ENCODE measurements around the gene C9orf152. TPM values are rescaled to one million over a fixed set of nuclear protein-coding genes. Genes with fewer than 3 reads are reported as not detected.

C9orf152 gene
- total and polyA plus RNA-seq, 2 of the 13 experiments (the other 11 are each of a cell fraction or from before 2014, with no cell fraction given): 0.24 to 0.48 TPM

- TF ChIP-seq ZNF609 (CRISPR knock-in tag; IDR thresholded peaks at IDR 0.05; ENCODE audit: borderline replicate concordance) (no peak), HOXA3 (CRISPR knock-in tag; IDR thresholded peaks at IDR 0.05) (peak; percentile 36; the same call in 1 of the 2 replicates), ZNF605 (CRISPR knock-in tag; IDR thresholded peaks at IDR 0.05) (no peak), ZNF747 (CRISPR knock-in tag; IDR thresholded peaks at IDR 0.05; ENCODE audit: borderline replicate concordance) (no peak), TMF1 (CRISPR knock-in tag; IDR thresholded peaks at IDR 0.05; ENCODE audit: low read depth) (no peak), ZNF589 (CRISPR knock-in tag; conservative IDR thresholded peaks at IDR 0.05) (no peak), ZNF724P (CRISPR knock-in tag; IDR thresholded peaks at IDR 0.05; ENCODE audit: borderline replicate concordance) (no peak), TEF (CRISPR knock-in tag; IDR thresholded peaks at IDR 0.05) (no peak), ZNF710 (CRISPR knock-in tag; IDR thresholded peaks at IDR 0.05; ENCODE audit: borderline replicate concordance) (0 out of 2 replicates have a peak, but pooled peaks have one; percentile 4), CERS6 (CRISPR knock-in tag; IDR thresholded peaks at IDR 0.05) (no peak), NCOA2 (CRISPR knock-in tag; IDR thresholded peaks at IDR 0.05) (0 out of 2 replicates have a peak, but pooled peaks have one; percentile 13), KDM4B (CRISPR knock-in tag; IDR thresholded peaks at IDR 0.05) (no peak), ARNTL (CRISPR knock-in tag; IDR thresholded peaks at IDR 0.05) (no peak), CBX5 (CRISPR knock-in tag; IDR thresholded peaks at IDR 0.05; ENCODE audit: borderline replicate concordance) (no peak), CCDC6 (CRISPR knock-in tag; IDR thresholded peaks at IDR 0.05) (0 out of 2 replicates have a peak, but pooled peaks have one; percentile 53), RFXANK (CRISPR knock-in tag; IDR thresholded peaks at IDR 0.05) (no peak), TBP (CRISPR knock-in tag; IDR thresholded peaks at IDR 0.05) (no peak), KDM3A (CRISPR knock-in tag; IDR thresholded peaks at IDR 0.05; ENCODE audit: low read depth) (no peak)
- TF ChIP-seq, protein P1, sequence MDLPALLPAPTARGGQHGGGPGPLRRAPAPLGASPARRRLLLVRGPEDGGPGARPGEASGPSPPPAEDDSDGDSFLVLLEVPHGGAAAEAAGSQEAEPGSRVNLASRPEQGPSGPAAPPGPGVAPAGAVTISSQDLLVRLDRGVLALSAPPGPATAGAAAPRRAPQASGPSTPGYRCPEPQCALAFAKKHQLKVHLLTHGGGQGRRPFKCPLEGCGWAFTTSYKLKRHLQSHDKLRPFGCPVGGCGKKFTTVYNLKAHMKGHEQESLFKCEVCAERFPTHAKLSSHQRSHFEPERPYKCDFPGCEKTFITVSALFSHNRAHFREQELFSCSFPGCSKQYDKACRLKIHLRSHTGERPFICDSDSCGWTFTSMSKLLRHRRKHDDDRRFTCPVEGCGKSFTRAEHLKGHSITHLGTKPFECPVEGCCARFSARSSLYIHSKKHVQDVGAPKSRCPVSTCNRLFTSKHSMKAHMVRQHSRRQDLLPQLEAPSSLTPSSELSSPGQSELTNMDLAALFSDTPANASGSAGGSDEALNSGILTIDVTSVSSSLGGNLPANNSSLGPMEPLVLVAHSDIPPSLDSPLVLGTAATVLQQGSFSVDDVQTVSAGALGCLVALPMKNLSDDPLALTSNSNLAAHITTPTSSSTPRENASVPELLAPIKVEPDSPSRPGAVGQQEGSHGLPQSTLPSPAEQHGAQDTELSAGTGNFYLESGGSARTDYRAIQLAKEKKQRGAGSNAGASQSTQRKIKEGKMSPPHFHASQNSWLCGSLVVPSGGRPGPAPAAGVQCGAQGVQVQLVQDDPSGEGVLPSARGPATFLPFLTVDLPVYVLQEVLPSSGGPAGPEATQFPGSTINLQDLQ (CRISPR knock-in tag; IDR thresholded peaks at IDR 0.05): no peak
Measured at GRCh38 chr9:110213413-110214044, 5.6 kb upstream of the C9orf152 start (continued).

Data from HepG2 (cell line).